GM19452 (cell line): Measurements from ENCODE around the gene AHSP.
"Not testable (repeated sequence)": the region's sequence is repeated elsewhere in the genome, so short reads cannot be mapped to it uniquely, and the experiment has no call there.

Source experiments
- ATAC-seq: cut with Tn5 transposase; IDR thresholded peaks from one replicate; pipeline ENCODE4 v1.9.1; 2021; ENCODE audit not compliant: unreplicated experiment

Gene AHSP

GRCh38 chr16:31529937-31530312, 2.2 kb downstream of the AHSP start:
- no peak for ATAC-seq

DNA sequence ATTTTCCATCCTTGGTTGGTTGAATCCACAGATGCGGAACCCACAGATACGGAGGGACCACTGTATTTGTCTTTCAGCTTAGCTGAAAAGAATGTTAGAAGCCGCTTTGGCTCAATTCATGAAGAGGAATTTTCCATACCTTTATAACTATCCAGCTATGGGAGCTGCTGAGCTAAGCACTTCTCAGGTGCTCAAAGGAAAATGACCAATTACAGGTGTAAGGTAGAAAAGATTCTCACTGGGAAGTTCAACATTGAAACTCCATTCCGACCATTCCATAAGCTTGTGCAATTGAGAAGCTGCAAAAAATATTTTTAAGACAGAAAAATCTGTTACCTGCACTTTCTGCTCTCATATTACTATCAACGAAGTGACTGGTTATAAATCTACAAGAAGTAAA, 2.7 kb downstream of the AHSP start:
- no peak for ATAC-seq

DNA sequence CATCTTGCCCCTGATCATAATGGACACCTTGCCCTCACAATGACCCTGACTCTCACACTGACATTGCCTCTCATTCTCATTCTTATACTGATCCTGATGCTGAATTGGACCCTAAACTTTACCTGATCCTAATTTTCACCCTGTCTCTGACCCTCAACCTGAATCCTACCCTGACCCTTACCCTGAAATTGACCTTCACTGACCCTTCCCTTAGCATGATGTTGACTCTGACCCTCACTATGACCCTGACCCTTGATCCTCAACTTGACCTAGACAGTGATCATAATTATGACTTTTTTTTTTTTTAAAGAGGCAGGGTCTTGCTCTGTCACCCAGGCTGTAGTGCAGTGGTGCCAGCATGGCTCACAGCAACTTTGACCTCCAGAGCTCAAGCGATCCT, 3.4 kb downstream of the AHSP start:
- ATAC-seq, result no peak

- ATAC-seq, result no peak
Measured at GRCh38 chr16:31532120-31532519, 4.4 kb downstream of the AHSP start.

GRCh38 chr16:31532896-31533295, 5.2 kb downstream of the AHSP start:
- no peak for ATAC-seq

DNA sequence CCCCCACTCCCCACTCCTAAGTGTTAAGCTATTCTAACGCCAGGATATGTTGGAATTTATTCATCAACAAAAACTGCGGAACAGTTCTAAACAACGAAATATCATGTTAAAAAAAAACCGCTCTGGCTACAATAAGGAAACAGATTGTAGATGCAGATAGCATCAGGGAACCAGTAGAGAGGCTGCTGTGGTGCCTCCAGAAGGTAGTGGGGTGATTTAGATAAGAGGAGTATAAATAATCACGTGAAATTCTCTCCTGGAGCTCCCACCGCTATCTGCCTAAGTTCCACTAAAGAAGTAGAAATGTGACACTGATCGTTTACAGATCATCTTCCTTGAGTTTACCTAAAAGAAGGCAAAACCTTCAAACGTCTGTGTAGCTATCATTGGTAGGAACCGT, 8.0 kb downstream of the AHSP start:
- ATAC-seq, result no peak

DNA sequence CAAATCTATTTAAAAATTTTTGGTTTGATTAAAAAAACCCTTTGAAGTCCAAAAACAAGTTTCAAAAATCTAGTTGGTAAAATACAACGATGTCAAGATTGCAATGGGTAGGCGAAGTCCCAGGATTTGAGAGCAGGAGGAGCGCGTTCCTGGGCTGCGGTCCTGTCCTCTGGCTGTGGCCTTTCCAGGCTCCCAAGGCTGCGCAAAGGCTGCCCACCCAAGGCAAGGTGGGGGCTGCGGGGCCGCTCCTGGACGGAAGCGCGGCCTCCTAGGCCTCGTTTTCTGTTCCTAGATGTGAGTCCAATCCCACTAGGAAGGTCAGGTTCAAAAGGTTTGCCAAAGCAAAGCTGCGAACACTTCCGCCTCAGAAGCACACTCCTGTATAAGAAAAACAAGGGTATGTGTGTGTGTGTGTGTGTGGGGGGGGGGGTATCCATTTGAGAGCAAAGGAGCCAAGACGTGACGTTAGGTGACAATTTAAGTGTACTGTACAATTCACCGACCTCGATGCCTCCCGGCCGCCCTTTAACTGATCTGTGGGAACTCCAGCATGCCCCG, 9.2 kb downstream of the AHSP start:
- ATAC-seq, result no peak

- ATAC-seq, result no peak
Measured at GRCh38 chr16:31537362-31538242, 9.9 kb downstream of the AHSP start.

- ATAC-seq, result not testable (repeated sequence)
Measured at GRCh38 chr16:31538243-31538598, 10.5 kb downstream of the AHSP start.

- not testable (repeated sequence) for ATAC-seq
Measured at GRCh38 chr16:31539762-31540161, 12.1 kb downstream of the AHSP start.

DNA sequence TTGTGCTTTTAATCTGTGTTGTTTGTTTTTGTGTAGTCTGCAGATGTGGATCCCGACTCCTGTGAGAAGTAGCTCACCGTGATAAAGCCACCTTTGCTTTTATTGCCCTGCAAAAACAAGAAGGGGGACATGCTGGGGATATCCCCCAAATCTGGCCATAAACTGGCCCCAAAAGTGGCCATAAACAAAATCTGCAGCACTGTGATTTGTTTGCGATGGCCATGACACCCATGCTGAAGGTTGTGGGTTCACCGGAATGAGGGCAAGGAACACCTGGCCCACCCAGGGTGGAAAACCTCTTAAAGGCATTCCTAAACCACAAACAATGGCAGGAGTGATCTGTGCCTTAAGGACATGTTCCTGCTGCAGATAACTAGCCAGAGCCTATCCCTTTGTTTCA, 15.1 kb downstream of the AHSP start:
- no peak for ATAC-seq

GRCh38 chr16:31561426-31562233, 33.9 kb downstream of the AHSP start:
- no peak for ATAC-seq

- ATAC-seq, result no peak
Measured at GRCh38 chr16:31568577-31569359, 41.1 kb downstream of the AHSP start.

DNA sequence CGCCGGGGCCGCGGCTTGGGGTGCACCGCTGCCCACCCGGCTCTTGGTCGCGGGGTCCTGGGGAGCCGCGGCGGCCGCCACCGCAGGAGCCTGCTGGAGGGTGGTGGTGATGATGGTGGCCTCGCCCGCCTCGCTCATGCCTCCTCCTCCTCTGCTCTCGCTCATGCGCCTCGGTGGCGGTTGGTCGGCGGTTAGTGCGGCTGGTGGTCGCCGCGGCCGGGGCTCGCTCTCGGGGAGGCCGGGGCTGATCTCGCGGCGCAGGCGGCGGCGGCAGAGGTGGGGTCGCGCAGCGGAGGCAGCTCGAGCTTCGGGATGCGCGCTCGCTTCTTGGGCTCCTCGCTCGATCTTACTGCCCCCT, 41.6 kb downstream of the AHSP start:
- ATAC-seq, result no peak

GRCh38 chr16:31572821-31573220, 45.1 kb downstream of the AHSP start:
- no peak for ATAC-seq

- ATAC-seq, result not testable (repeated sequence)
Measured at GRCh38 chr16:31574159-31574558, 46.5 kb downstream of the AHSP start.

GRCh38 chr16:31577411-31577810, 49.7 kb downstream of the AHSP start:
- no peak for ATAC-seq
